NOMO-1 (cell line): ENCODE results near the gene PER1.
A peak's percentile ranks its signal among the peaks of the same experiment; 100 is the strongest.

Source experiments
- DNase-seq, 2 experiments: peaks; one replicate each; lab custom pipeline; 2025; ENCODE audit not compliant: unreplicated experiment in 2 of 2; lab: John Stamatoyannopoulos, UW

PER1 gene

DNA sequence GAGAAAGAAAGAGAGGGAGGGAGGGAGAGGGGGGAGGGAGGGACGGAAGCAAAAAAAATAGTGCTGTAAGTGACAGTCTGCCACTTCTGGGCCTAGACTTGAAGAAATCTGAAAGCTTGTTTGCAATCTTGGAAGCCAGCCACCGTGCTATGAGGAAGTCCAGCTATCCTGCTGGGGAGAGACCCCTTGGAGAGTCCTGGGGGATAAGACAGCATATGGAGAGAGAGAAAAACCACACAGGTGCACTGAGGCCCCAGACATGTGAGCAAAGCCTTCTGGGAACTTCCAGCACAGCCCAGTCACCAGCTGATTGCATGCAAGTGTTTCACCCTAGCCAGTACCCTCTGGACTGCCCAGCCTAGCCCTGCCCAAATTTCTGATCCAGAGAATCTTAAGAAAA is 52.1 kb downstream of the PER1 start:
- DNase-seq, result no peak

DNA sequence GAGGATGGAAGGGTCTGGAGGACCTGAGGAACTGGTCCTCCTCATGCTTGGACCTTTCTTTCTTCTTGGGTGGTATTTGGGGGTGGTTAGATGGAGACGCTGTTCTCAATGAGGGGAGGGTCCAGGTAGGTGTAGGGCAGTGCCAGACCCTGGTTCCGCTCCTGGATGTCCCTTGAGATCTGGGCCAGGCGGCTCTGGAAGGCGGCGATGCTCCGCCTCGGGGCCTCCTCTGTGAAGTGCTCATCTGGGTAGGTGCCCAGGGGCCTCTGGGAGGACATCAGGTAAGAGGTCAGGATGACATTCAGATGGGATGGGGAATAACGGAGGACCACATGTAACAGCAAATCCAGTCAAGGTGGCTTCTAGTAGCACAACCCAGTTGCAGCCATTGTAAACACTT is 55.7 kb downstream of the PER1 start:
- no peak for DNase-seq

DNA sequence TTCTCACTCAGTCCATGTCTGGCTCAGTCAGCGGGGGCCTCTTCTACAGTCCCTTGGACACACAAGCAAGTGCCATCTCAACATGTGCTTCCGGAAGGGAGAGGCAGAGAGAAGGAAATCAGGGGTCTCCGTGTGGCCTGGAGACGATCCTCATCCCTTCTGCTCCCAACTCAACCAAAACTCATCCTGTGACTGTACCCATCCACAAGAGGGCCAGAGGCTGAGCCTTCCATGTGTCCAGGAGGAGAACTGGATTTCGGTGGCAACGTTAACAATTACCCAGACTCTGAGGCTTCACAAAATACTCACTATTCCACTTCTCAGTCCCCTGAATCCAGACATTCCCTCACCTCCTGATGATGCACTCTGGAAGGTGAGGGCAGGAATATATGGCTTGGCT is 56.8 kb downstream of the PER1 start:
- DNase-seq, result no peak

GRCh38 chr17:8091033-8091687 is 61.0 kb downstream of the PER1 start:
- DNase-seq, result peak in 1 of 2 experiments; percentile 11
